K562 treated with DMSO at 1 percent for 4 hours (cell line): ENCODE data around the gene PPFIBP2. TPM values are rescaled to one million over a fixed set of nuclear protein-coding genes. Genes with fewer than 3 reads are reported as not detected.

Experiments
- total RNA-seq: library from RNA; unstranded; fragments of 300-600 nt; gene quantifications from 2 replicates; pipeline ENCODE4 v1.2.3, GENCODE V29; 2022; ENCODE audit not compliant: insufficient read depth

PPFIBP2 gene
- 3.9 and 4.3 TPM in 2 replicates for total RNA-seq

DNA sequence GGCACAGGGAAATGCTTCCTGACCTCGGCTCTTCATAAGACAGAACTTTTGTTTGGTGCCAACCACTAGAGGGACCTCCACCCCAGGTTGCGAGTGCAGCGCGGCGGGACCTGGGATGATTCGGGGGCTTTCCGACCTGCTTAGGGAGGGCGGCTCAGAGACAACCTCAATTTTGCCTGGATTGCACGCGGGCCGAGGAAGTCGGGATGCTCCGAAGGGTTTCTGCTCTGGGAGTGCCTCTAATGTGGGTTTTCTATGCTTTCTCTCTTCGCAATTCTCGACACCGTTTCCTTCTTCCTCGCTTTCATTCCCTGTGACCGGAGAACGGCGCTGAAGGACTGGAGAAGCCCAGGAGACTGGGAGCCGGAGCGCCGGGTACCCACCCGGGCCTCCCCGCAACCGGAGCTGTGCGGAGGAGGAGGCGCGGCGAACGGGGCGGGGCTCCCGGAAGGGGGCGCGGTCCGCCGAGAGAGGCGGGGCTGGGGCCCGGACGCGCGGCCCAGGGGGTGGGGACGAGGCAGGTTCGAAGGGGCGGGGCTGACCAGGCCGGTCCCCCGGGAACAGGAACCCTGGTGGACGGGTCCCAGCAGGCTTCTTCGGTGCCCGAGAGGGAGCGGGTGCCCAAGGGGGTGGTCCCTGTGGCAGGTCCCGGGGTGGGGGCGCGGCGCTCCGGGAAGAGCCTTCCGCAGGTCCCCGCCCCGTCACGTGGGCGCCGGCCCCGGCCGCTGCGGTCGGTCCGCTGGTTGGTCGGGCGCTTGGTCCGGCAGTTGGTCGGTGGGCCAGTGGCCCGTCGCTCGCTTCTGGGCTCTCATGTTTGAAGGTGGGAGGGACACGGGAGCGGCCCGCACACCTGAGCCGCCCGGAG, at the start of gene PPFIBP2:
TSS of gene PPFIBP2 (plus strand) at position 766 of the 865 bp plus-strand sequence. CDS start 35,477 bp downstream, outside the sequence.

DNA sequence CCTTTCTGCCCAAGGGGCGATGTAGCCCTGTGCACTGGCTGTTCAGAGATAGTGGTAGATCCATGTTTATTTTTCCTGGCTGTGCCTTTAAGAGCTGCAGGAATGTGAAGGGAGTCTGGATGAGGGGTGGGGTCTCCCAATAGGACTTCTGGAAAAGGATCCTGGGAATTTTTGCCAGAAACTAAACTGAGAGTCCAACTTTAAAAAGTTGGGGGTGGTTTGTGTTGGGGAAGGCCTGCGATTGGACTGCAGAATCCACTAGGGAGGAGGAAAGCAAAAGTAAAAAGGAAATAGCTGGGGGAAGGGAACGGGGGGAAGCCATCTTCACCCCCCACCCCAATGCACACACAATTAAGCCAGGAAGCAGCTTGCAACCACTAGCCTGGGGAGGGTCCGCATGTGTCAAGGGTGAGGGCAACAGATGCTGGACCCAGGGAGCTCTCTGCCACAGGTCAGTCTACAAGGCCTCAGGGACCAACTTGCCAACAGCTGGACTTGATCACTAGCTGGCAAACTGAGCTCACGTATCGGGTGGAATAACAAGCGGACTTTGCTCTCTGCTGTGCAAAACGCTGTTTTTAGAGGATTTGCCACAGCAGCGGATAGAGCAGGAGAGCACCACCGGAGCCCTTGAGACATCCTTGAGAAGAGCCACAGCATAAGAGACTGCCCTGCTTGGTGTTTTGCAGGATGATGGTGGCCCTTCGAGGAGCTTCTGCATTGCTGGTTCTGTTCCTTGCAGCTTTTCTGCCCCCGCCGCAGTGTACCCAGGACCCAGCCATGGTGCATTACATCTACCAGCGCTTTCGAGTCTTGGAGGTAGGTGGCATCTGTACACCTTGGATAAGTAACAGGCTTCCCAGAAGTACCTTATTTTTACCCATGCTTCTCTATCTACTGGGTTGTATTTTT, 28.4 kb upstream of the PPFIBP2 start, which contains the start of gene OLFML1:
TSS of gene OLFML1 (plus strand) at position 321 of the 912 bp plus-strand sequence. CDS start at position 691, 370 bp downstream.

DNA sequence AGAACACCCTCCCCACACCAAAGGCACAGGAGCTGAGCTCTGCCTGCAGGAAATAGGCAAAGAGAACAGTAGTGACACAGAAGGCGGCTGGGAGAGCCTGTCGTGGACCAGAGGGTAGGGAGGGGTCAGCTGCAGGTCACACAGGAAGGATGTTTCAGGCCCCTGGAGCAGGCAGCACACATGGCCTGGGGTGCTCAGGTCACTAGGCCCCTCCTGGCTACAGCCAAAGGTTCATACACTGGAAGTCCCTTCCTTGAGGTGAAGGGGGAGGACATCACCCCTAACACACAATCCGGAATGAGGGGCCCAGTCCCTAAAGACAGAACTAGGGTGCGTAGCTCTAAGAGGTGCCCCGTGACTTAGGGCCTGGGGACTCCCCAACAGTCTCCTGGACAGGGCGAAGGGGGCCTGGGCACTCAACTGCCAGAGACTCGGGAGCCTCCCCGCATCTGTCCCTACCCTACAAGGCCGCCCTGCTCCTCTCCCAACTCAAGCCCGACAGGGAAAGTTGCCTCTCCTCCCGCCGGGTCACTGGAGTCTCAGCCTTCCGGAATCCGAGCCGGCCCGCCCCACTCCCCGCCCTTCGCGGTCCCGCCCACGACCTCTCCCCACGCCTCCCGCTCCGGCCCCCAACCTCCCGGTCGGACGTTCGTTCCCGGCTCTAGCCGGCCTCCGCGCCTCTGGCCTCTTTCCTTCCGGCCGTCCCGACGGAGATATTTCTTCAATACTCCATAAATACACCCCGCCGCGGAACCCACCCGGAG, 159.3 kb downstream of the PPFIBP2 start, which contains the start of gene CYB5R2:
TSS of gene CYB5R2 (minus strand) at position 541 of the 764 bp plus-strand sequence. CDS start 675 bp downstream, outside the sequence.

Other genes with a start within 250 kb of the PPFIBP2 start
- gene OLFML1, start 28.5 kb upstream of the PPFIBP2 start, total RNA-seq, result not detected in 2 replicates
- 4.1 and 5.5 TPM in 2 replicates for gene CYB5R2, start 159.5 kb downstream of the PPFIBP2 start, total RNA-seq
- not detected in 2 replicates for gene OVCH2, start 192.5 kb downstream of the PPFIBP2 start, total RNA-seq